HG02678 (cell line): ENCODE results near the gene TUBG1.
"Not testable (repeated sequence)": the region's sequence is repeated elsewhere in the genome, so short reads cannot be mapped to it uniquely, and the experiment has no call there.

Experiments used
- ATAC-seq: cut with Tn5 transposase; IDR thresholded peaks from one replicate; pipeline ENCODE4 v1.9.1; 2021; ENCODE audit warnings: mild to moderate bottlenecking, moderate library complexity; ENCODE audit not compliant: unreplicated experiment

The TUBG1 gene

DNA sequence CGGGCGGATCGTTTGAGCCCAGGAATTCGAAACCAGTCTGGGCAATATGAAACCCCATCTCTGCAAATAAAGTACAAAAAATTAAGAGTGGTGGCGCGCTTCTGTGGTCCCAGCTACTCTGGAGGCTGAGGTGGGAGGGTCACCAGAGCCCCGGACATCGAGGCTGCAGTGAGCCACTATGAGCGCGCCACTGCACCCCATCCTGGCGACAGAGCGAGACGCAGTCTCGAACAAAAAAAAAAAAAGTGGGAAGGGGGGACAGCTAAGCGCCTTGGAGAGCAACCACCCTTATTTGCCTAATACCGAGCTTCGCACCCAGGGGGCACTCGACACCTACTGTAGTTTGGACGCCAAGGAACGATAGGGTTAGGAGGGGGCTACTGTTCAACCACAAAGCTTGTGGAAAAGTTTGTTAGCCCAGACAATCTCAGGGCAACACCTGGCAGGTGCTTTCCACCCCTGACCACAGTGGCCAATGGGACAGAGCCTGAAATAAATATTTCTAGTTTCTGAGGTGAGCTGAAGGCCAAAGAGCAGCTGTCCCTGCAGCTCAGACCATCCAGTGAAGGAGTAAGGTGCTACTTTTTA is 31.1 kb upstream of the TUBG1 start:
- ATAC-seq, result peak; percentile 65

DNA sequence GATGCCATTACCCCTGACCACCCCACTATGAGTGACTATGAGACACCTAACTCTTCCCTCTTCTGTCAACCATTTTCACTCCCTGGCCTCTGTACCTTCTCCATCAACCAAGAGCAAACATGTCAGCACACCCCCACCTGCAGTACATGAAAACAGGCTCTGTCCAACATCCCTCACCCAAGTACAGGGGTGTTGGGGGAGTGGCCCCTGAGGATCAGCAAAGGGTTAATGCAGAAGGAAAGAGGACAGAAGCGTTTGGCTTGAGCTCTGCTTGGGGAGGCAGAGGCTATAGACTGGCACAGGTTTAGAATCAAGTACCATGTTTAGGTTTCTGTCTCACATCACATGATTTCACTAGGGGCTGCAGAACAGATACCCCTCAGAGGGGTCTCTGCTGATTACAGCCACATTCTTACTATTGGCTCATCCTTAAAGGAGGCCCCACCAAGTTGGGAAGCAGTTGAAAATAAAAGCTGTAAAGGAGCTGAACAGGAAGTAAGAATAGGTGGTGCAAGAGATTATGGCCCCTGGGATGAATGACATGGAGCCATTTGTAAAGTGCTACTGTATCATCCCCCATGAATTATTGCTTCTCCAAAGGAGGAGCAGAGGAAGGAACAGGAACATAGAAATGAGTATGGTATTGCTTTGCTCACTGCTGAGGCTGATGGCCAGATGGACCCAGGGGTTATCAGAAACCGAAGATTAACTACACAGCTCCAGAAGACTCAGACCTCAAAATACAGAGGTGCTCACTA is 29.5 kb upstream of the TUBG1 start:
- ATAC-seq, result no peak

DNA sequence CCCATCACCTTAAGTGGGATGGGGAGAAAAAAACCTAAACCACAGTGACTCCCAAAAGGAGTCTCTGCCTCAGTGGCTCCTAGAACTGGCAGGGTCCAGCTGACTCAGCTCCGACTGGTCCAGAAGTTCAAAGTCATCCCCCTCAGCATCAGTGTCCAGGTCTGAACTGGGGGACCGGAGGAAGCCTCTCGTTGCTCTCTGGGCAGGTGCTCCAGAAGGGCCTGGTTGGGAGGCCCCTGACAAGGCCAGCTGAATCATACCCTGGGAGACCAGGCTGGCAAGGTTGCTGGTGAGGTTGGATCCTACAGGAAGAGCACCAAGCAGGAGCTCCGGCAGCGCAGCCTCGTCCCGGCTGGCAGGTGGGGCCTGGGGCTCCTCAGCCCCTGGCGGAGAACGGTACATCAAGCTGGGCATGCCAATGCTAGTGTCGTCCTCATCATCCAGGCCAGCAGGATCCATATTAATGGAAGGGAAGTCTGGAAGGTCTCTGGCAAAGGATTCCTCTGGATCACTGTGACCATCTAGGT is 27.7 kb upstream of the TUBG1 start:
- ATAC-seq, result no peak

DNA sequence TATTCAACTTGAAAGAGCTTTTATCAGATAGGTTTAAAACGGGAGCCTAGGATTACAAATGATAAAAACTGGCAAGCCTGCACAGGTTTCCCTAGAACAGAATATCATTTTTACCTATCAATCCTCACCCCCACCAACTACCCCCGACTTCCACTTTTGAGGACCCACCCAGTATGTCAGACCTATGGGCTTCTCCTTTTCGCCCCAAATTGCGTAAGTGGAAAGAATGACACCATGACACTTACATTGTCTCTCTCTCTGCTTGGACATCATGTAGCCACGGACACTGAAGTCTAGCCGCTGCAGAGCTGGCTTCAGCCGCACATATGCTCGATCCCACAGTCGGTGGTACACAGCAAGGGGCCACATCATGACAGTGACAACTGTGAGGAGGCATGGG is 24.6 kb upstream of the TUBG1 start:
- no peak for ATAC-seq

DNA sequence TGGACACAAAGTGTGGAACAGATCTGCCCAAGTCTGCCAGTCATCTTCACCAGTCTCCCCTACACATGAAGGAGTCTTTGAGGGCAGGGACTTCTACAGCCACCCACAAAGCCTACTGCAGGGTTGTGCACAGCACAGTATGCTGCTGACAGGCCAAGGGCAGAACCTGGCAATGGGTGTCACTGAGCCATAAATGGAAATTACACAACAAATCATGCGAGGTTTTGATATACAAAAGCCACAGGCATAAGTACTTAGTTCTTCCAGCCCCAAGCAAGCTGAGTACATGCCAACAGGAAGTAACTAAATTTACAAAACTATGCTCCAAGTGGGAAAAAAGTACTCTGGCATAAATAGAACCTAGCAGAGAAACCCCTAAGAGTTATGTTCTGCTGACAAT is 24.1 kb upstream of the TUBG1 start:
- ATAC-seq, result no peak

DNA sequence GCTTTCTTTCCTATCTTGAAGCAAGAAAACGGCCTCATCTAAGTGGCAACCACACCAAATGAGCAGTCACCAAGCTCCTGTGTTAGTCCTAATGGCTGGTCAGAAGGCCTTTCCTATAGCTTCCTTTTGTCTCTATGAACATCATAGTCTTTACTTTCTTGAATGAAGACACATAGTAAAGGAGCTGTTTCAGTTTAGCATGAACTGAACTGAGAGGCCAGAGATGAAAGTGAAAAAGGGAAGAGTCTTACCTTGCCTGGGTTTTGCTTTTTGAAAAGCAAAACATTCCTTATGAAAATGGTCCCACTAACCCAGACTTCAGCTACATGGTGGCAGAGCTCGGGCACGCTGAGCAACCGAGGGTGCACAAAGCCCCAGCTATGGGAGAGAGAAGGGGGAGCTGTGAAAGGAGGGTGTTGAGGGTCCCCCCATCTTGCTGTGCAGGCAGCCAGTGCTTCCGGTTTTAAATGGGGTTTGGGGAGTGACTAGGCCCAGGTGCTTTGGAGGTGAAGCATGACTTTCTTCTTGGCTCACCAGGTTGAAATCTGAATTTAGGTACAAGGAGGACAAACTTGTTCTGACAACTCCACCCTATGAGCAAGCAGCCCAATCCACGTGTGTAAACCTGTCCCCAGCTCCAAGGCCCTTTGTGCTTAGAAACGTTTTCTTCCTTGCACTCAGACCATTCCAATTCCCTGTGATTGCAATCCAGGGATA is 22.8 kb upstream of the TUBG1 start:
- ATAC-seq, result peak; percentile 52

DNA sequence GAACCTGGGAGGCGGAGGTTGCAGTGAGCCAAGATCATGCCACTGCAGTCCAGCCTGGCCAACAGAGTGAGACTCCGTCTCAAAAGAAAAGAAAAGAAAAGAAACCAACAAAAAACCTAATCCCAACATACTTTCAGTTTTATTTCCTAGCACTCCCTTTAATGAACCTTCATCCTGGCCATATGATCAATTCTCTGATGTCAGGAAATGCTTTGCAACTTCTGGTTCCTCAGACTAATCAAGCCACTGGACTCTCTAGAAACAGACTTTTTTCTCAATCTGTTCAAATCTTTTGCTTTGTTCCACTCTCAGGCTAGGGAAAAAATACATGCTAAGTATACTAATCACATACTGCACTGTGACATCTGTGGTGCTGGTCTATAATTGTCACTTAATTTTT is 18.6 kb upstream of the TUBG1 start:
- ATAC-seq, result no peak

DNA sequence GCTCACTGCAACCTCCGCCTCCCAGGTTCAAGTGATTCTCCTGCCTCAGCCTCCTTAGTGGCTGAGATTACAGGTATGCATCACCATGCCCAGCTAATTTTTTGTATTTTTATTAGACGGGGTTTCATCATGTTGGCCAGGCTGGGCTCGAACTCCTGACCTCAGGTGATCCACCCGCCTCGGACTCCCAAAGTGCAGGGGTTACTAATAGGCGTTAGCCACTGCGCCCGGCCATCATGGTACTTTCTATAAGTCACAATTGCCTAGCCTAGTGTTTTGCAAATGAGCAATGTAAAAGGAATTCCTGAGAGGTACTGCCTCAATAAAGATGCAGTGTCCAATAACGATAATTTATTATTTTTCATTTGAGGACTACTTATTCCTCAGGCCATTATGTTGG is 18.1 kb upstream of the TUBG1 start:
- no peak for ATAC-seq

DNA sequence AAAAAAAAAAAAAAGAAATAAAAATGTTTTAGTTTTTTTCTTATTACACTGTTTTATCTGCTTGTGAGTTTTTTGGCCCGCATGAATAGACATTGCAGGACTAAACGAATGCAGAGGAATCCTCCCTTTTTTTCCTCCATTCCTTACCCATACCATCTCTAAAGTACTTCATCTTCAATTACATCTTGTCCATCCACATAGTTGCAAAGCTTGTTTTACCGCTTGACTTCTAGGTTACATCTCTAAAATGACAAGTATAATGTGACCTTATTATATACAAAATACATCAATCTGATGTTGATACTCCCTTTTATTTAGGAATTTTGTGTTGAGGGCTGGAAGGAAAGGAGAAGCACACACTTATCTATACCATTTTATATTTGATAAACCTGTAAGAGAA is 13.1 kb upstream of the TUBG1 start:
- ATAC-seq, result no peak

DNA sequence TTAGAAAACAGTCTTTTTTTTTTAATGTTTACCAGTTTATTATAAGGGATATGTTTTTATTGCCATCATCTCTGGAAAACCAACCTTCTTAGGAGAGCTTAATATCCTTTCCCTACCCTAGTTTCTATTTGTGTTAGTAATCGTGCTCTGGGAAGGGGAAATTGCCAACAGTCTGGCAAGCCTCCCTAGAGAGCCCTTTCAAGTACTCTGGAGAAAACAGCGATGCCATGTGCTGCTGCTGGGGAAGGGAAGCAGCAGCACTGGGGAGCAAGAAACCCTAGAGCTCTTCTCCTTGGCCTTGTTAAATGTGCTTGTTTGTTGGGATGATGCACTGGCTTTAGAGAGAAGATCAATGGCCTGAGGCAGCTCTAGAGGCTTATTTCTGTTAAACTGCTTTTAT is 10.6 kb upstream of the TUBG1 start:
- no peak for ATAC-seq

DNA sequence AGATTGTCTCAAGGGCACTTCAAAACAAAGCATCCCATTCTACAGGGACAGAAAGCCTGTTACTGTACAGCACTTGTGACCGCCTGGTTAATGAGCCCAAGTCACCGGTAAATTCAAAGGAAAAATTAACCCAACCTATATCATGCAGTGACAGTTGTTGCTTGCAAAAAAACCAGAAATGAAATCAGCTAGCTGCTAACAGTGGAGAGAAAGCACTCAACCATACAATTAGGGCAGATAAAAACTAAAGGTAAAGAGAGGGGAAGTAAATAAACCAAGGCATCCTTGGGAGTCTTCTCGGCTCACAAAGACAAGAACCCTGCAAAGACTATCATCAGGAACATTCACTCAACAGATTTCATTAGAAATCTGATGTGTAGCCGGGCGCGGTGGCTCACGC is 6.2 kb upstream of the TUBG1 start:
- no peak for ATAC-seq

DNA sequence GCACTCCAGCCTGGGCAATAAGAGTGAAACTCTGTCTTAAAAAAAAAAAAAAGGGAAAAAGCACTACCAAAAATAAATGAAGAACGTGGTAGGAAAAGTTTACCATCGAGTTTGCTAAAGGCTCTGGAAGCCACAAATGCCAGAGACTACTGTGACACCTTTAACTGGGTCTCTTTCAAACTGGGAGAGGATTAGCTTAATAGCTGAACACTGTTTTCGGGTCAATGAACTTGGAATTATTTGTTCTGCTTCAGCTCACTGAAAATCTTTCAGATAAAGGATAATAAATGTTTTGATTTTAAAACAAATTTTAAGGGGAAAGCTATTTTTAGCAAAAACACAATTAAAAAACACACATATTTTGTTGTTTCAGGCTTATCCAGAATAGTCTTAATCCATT is 1.7 kb upstream of the TUBG1 start:
- ATAC-seq, result no peak

DNA sequence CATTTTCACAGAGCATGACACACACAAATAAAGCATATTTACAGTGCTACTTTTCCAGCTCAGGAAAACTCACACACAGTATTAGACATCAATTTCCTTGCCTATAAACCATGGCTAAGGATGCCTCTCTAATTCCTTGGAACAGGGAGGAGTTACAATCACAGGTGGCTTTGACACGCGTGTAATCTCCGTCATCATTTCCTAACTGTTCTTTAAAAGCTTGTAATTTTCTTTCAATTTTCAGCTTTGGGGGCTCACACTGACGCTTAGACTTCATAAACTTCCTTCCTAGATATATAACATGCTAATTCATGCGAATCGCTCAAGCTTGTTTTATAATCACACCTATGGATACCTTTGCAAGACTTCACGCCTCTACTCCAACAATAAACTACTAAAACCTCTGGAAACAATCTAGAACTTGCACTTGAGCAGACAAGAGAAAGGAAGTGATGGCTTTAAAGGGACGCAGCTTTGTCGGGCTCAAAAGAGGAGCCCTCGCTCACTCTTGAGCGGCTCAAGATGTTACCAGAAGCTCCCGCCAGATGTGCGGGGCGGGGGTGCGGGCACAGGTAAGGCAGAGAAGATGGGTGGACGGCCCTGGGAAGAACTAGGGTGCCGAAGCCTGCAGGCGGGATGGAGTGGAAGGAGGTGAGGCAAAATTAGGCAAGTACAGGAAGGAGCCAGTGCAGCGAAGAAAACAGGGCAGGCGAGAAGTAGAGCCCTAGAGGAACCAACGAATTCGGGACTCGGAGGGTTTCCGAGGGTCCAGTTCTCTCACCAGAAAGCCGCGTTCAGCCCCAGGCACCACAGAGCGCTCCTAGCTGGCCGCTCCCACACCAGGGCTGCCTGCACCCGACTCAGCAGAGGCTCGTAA is 940 bp upstream of the TUBG1 start:
- no peak for ATAC-seq

DNA sequence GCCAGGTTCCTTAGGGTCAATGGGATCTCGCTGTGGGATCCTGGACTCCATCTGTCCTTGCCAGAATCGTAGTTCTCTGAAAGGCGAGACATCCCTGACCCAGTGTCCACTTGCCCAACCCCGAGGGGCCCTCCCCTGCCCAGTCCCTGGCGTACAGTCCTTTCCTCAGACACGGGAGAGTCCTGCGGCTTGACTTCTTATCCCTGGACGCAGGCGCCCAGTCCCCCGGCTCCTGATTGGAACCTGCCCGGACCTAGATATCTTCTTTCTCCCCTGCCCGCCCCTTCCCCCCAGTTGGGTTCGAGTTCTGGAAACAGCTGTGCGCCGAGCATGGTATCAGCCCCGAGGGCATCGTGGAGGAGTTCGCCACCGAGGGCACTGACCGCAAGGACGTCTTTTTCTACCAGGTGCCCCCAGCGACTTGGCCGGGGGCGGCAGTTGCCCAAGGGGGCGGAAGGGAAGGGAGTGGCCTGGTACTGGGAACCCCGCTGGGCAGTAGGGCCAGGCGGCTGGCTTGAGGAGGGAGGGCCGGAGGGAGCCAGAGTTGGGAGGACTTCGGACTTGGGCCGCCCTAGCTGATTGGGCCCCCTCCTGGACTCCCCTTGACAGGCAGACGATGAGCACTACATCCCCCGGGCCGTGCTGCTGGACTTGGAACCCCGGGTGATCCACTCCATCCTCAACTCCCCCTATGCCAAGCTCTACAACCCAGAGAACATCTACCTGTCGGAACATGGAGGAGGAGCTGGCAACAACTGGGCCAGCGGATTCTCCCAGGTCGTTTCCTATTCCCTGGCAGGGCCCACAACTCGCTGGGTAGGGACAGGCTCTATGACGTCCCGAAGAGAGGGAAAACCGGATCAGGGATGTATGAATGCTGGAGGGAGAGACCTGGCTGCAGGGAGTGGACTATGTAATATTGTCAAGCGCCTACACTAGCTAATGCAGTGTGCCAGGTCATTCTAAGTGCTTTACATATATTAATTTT is 625 bp downstream of the TUBG1 start:
- not testable (repeated sequence) for ATAC-seq

DNA sequence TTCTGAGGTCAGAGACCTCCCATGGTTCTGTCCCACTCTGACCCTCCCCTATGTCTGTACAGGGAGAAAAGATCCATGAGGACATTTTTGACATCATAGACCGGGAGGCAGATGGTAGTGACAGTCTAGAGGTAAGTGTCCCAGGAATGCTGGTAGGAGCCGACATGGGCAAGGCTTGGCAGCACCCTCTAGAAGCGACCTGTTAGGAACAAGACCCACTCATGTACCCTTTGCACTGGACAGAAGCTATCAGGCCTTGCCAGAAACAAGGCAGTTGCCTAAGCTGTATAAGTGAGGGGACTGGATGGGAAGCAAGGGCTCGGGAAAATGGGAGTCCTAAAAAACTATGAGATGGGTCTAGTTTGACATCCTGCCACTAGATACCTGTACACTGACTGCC is 2.5 kb downstream of the TUBG1 start:
- ATAC-seq, result no peak

DNA sequence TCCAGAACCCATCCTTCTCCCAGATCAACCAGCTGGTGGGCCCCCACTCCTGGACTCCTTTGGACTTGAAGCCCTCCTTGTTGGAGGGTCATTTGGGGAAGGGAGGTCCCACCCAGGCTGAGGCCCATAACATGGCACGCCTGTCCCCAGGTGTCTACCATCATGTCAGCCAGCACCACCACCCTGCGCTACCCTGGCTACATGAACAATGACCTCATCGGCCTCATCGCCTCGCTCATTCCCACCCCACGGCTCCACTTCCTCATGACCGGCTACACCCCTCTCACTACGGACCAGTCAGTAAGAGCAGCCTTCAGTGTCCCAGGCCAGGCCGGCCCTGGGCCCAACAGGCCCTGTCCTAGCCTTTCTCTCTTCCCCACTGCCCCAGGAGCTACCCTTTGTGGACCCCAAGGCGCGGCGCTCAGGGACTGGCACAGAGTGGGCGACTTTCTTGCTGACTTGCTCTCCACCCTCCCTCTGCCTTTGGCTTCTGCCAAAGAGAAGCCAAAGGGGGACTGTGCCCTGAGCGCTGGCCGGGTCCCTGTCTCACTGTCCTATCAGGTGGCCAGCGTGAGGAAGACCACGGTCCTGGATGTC is 4.3 kb downstream of the TUBG1 start:
- no peak for ATAC-seq

DNA sequence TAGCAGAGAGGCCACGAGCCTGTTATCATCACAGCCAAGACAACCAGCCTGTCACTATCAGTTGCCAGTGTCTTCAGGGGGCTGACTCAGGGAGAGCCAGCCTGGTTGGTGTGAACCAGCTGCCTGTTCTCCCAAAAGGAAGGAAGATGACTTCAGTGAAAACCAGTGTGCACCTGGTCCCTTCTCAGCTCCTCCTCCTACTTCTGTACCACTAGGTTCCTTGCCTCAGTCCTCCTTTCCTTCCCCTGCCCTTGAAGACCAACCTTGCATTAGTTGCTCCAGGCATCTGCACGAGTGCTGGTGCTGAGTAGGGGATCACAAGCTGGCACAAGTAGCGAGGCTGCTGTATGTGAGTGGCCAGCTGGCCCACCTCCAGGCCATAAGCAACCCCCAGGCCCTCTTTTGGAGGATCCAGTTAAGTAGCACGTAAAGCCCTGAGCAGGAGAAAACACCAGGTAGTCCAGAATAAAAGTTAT is 8.5 kb downstream of the TUBG1 start:
- peak; percentile 23 for ATAC-seq

DNA sequence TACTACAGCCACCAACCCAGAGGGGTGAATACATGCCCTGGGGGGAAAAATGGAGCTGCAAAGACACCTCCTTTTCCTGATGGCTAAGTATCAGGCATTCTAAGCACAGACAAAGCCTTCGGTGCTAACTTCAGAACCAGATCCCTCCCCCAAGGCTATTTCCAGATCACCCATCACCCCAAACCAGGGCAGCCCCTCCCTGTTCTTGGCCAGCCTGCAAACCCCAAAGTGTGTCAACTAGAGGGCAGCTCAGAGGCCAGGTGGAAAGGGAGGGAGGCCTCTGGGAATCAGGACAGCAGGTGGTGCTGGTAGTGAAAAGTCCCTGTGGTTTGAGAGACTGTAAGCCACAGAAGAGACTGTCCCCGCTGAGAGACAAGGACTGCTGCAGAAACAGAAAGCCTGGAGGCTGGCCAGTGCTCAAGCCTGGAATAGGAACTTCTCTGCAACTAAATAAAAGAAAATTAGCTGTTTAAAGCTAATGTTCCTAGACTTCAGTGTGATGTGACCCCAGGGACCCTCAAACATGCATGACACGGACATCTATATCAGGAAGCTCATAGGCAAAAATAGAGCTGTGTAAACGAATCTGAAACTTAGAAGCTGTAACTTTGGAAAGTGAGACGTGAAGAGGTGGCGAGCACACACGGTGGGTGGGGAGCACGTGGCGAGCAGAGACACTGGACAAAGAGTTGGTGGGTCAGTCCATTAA is 9.1 kb downstream of the TUBG1 start:
- peak; percentile 73 for ATAC-seq

DNA sequence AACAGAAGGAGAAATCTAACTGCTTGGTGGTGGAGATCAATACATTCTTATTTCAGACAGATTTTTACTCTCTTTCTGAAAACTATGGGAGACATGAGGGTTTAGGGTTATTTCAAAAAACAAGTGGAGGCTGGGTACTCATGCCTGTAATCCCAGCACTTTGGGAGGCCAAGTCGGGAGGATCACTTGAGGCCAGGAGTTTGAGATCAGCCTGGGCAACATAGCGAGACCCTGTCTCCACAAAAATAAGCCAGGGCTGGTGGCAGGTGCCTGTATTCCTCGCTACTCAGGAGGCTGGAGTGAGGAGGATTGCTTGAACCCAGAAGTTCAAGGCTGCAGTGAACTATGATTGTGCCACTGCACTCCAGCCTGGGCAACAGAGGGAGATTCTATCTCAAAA is 12.5 kb downstream of the TUBG1 start:
- not testable (repeated sequence) for ATAC-seq
